CD14-positive monocyte (primary cell): Measurements from ENCODE around the gene DPF3. TPM values are rescaled to one million over a fixed set of nuclear protein-coding genes. Genes with fewer than 3 reads are reported as not detected.

ENCODE experiments used
- DNase-seq, 3 donors: peaks; one replicate each; pipeline ENCODE4 v3.0.0-alpha.2; 2011 to 2022
- H2AFZ ChIP-seq: 2 replicates; pipeline ENCODE4 v1.6.0; 2012; ENCODE audit warnings: mild to moderate bottlenecking, low read depth, low read length, inconsistent platforms; ENCODE audit not compliant: insufficient read depth, poor library complexity, severe bottlenecking
- H3K27ac ChIP-seq, 2 donors: 1 replicate in 1 of 2; 2 replicates in 1 of 2; pipeline ENCODE4 v1.5.1; 2012 to 2013; ENCODE audit warnings: low read length in 2 of 2, control low read depth in 1 of 2, inconsistent platforms in 1 of 2, low read depth in 1 of 2, mild to moderate bottlenecking in 1 of 2
- H3K27me3 ChIP-seq, 2 donors: one replicate each; pipeline versions ENCODE4 v1.6.0 to v1.6.1; 2011 to 2013; ENCODE audit warnings: low read length in 2 of 2; ENCODE audit not compliant: control insufficient read depth in 2 of 2, insufficient read depth in 2 of 2
- H3K36me3 ChIP-seq, 2 donors: replicated peaks in 1 of 2; 1 replicate in 1 of 2; 2 replicates in 1 of 2; pipeline versions ENCODE4 v1.5.1 to v1.6.1; 2012 to 2013; ENCODE audit warnings: low read length in 2 of 2, control low read depth in 1 of 2, inconsistent platforms in 1 of 2, mild to moderate bottlenecking in 1 of 2; ENCODE audit not compliant: insufficient read depth in 2 of 2, control insufficient read depth in 1 of 2
- H3K4me1 ChIP-seq, 2 donors: 1 replicate in 1 of 2; 2 replicates in 1 of 2; pipeline versions ENCODE4 v1.5.1 to v1.6.1; 2012 to 2013; ENCODE audit warnings: low read length in 2 of 2, control low read depth in 1 of 2, inconsistent platforms in 1 of 2, mild to moderate bottlenecking in 1 of 2, moderate library complexity in 1 of 2; ENCODE audit not compliant: insufficient read depth in 2 of 2, control insufficient read depth in 1 of 2
- H3K4me2 ChIP-seq: replicated peaks from 2 replicates; pipeline ENCODE3; 2012; ENCODE audit warnings: low read length, moderate library complexity, mild to moderate bottlenecking; ENCODE audit not compliant: poor library complexity, severe bottlenecking; ENCODE audit errors: extremely low read depth
- H3K4me3 ChIP-seq, 3 experiments: fragments of 200-600 bp in 1 of 3; sonication (generic) in 1 of 3; replicated peaks in 1 of 3; 1 replicate in 2 of 3; 2 replicates in 1 of 3; pipeline ENCODE4 v1.5.1; 2011 to 2013; ENCODE audit warnings: low read length in 3 of 3, mild to moderate bottlenecking in 3 of 3, control low read depth in 2 of 3, low read depth in 2 of 3, inconsistent platforms in 1 of 3, moderate library complexity in 1 of 3
- H3K79me2 ChIP-seq: 2 replicates; pipeline ENCODE4 v1.6.0; 2012; ENCODE audit warnings: mild to moderate bottlenecking, control low read depth, inconsistent platforms, low read length, moderate library complexity; ENCODE audit not compliant: insufficient read depth
- H3K9ac ChIP-seq: 2 replicates; pipeline ENCODE4 v1.6.0; 2017; ENCODE audit warnings: low read length, mild to moderate bottlenecking; ENCODE audit not compliant: insufficient read depth, poor library complexity, severe bottlenecking
- H3K9me3 ChIP-seq, 2 donors: replicated peaks in 1 of 2; 1 replicate in 1 of 2; 2 replicates in 1 of 2; pipeline versions ENCODE4 v1.5.1 to v1.6.1; 2012 to 2013; ENCODE audit warnings: low read length in 2 of 2, control low read depth in 1 of 2; ENCODE audit not compliant: control insufficient read depth in 1 of 2, insufficient read depth in 1 of 2
- H4K20me1 ChIP-seq: 2 replicates; pipeline ENCODE4 v1.6.0; 2012; ENCODE audit warnings: mild to moderate bottlenecking, low read length, control low read depth, moderate library complexity; ENCODE audit not compliant: insufficient read depth
- H3K27ac Mint-ChIP-seq, 7 donors: one replicate each; pipeline ENCODE4 v1.8.0; 2020; ENCODE audit warnings: mild to moderate bottlenecking in 7 of 7, mixed read lengths in 7 of 7, moderate library complexity in 6 of 7, inconsistent platforms in 2 of 7
- H3K27me3 Mint-ChIP-seq, 3 donors: one replicate each; pipeline ENCODE4 v1.8.0; 2021 to 2022; ENCODE audit warnings: low read depth in 3 of 3, mild to moderate bottlenecking in 3 of 3, mixed read lengths in 3 of 3, moderate library complexity in 3 of 3, inconsistent platforms in 1 of 3
- H3K36me3 Mint-ChIP-seq, 2 donors: one replicate each; pipeline ENCODE4 v1.8.0; 2020; ENCODE audit warnings: mixed read lengths in 2 of 2, inconsistent platforms in 1 of 2, mild to moderate bottlenecking in 1 of 2
- H3K4me1 Mint-ChIP-seq: one replicate; pipeline ENCODE4 v1.8.0; 2020; ENCODE audit warnings: mild to moderate bottlenecking, mixed read lengths
- H3K4me3 Mint-ChIP-seq, 2 donors: one replicate each; pipeline ENCODE4 v1.8.0; 2020; ENCODE audit warnings: mild to moderate bottlenecking in 2 of 2, mixed read lengths in 2 of 2, moderate library complexity in 1 of 2
- H3K9me3 Mint-ChIP-seq, 7 donors: one replicate each; pipeline ENCODE4 v1.8.0; 2020 to 2022; ENCODE audit warnings: mixed read lengths in 7 of 7, mild to moderate bottlenecking in 6 of 7, moderate library complexity in 6 of 7, inconsistent platforms in 2 of 7
- CTCF ChIP-seq: fragments of 200-600 bp; IDR thresholded peaks from one replicate; pipeline ENCODE4 v1.8.0; 2022; ENCODE audit warnings: antibody characterized with exemption, mild to moderate bottlenecking
- WGBS: methylation state at CpG from one replicate; pipeline ENCODE4 v1.1.5; 2013; ENCODE audit warnings: missing lambda C conversion rate; ENCODE audit not compliant: insufficient coverage; 5-methylcytosine and 5-hydroxymethylcytosine counted together
- intact Hi-C, 2 donors: fragments of 100-400 bp; cut with micrococcal nuclease; formaldehyde crosslinking; loops; one replicate each; pipeline versions ENCODE4 v1.15.0 to v1.15.1; 2023
- polyA plus RNA-seq, 3 donors: library from polyadenylated mRNA; depleted of rRNA in 1 of 3; unstranded in 2 of 3; stranded (reverse) in 1 of 3; fragments of 300-500 nt in 2 of 3; fragments of >200 nt in 1 of 3; fragmentation: Illumina TruSeq in 2 of 3; gene quantifications; 1 replicate in 2 of 3; 2 replicates in 1 of 3; pipeline ENCODE4 v1.2.3, GENCODE V29; 2012 to 2021

DPF3 gene
- polyA plus RNA-seq, 3 donors, result 0.33 to 0.39 TPM; not detected in 1

- Mint-ChIP-seq H3K4me3 (no peak overlapping the region), H3K27me3 (peaks cover 3 to 5% (median 3%) of the 10 kb centered on the region in 3 donors), H3K9me3 (no peaks in the 10 kb centered on the region), H3K4me1 (no peaks in the 10 kb centered on the region), H3K36me3 (no peaks in the 10 kb centered on the region), H3K27ac (no peak overlapping the region)
- Histone ChIP-seq H3K9me3 (no peaks in the 10 kb centered on the region), H4K20me1 (no peaks in the 10 kb centered on the region), H3K4me3 (no peak overlapping the region), H3K4me2 (no peak overlapping the region), H3K27me3 (no peaks in the 10 kb centered on the region), H2AFZ (no peak overlapping the region), H3K4me1 (no peaks in the 10 kb centered on the region), H3K27ac (no peak overlapping the region), H3K9ac (no peak overlapping the region), H3K79me2 (no peaks in the 10 kb centered on the region), H3K36me3 (no peaks in the 10 kb centered on the region)
- TF ChIP-seq CTCF, result no peak
- DNase-seq, result no peak
- WGBS, result no CpG with 5 or more reads among the region's 3 CpGs
- intact Hi-C loops, result no loop called here
Observed at GRCh38 chr14:72614365-72614764, 279.5 kb downstream of the DPF3 start.

- H3K27ac Mint-ChIP-seq, result no peak overlapping the region
- H3K4me1 Mint-ChIP-seq, result no peaks in the 10 kb centered on the region
- no peak overlapping the region for H3K4me3 Mint-ChIP-seq
Observed at GRCh38 chr14:72613975-72614319, 280.0 kb downstream of the DPF3 start.

More at GRCh38 chr14:72613975-72614319, 280.0 kb downstream of the DPF3 start:
- Histone ChIP-seq H3K36me3 (no peaks in the 10 kb centered on the region), H3K27ac (no peak overlapping the region), H3K4me3 (no peak overlapping the region), H4K20me1 (no peaks in the 10 kb centered on the region), H3K4me2 (no peak overlapping the region), H3K9me3 (no peaks in the 10 kb centered on the region), H3K79me2 (no peaks in the 10 kb centered on the region), H3K4me1 (no peaks in the 10 kb centered on the region), H3K27me3 (no peaks in the 10 kb centered on the region), H3K9ac (no peak overlapping the region), H2AFZ (no peak overlapping the region)
- WGBS, result no CpG with 5 or more reads among the region's 2 CpGs
- intact Hi-C loops, result no loop called here
- TF ChIP-seq CTCF, result no peak
- Mint-ChIP-seq H3K9me3 (no peaks in the 10 kb centered on the region), H3K27me3 (peaks cover 3 to 5% (median 3%) of the 10 kb centered on the region in 3 donors), H3K36me3 (no peaks in the 10 kb centered on the region)
- no peak for DNase-seq
